Stimulated activated CD4-positive, alpha-beta T cell treated with anti-CD3 and anti-CD28 coated beads, Interleukin-1b, Interleukin-23, amount 100 ng/mL, for 48 hours (primary cell): Measurements from ENCODE around the gene OR1E1.
"Not testable (repeated sequence)": the region's sequence is repeated elsewhere in the genome, so short reads cannot be mapped to it uniquely, and the experiment has no call there.

Experiments used
- DNase-seq: peaks from one replicate; pipeline ENCODE4 v3.0.0-alpha.2; 2020

The OR1E1 gene

GRCh38 chr17:3398310-3398709 is at the start of gene OR1E1:
Gene OR1E1, minus strand, starts transcription at chr17:3398410. Its CDS starts 0 bp downstream, at chr17:3398410.
- no peak for DNase-seq

- DNase-seq = no peak
These were observed 49.4 kb upstream of the OR1E1 start for GRCh38 chr17:3447625-3448024.

- no peak for DNase-seq
These were observed 42.2 kb upstream of the OR1E1 start for GRCh38 chr17:3440451-3440850.

GRCh38 chr17:3438368-3438767 is 40.2 kb upstream of the OR1E1 start:
- no peak for DNase-seq

GRCh38 chr17:3433741-3434140 is 35.5 kb upstream of the OR1E1 start, which contains the start of gene OR1E2:
Gene OR1E2, minus strand, starts transcription at chr17:3433841. Its CDS starts 0 bp downstream, at chr17:3433841.
- DNase-seq = no peak

- peak; percentile 11 for DNase-seq
These were observed 35.0 kb upstream of the OR1E1 start for GRCh38 chr17:3433215-3433614.

GRCh38 chr17:3418222-3418621 is 20.0 kb upstream of the OR1E1 start:
- no peak for DNase-seq

- no peak for DNase-seq
These were observed 17.4 kb upstream of the OR1E1 start for GRCh38 chr17:3415610-3416009.

GRCh38 chr17:3412216-3412615 is 14.0 kb upstream of the OR1E1 start:
- DNase-seq = not testable (repeated sequence)

- DNase-seq = no peak
These were observed 12.9 kb upstream of the OR1E1 start, which contains the start of gene OR3A3 for GRCh38 chr17:3411070-3411469. Gene OR3A3, plus strand, starts transcription at chr17:3411370.

- not testable (repeated sequence) for DNase-seq
These were observed 5.6 kb upstream of the OR1E1 start for GRCh38 chr17:3403856-3404255.

- no peak for DNase-seq
These were observed 3.6 kb upstream of the OR1E1 start for GRCh38 chr17:3401786-3402185.

GRCh38 chr17:3400055-3400454 is 1.8 kb upstream of the OR1E1 start:
- no peak for DNase-seq

- not testable (repeated sequence) for DNase-seq
These were observed 409 bp downstream of the OR1E1 start for GRCh38 chr17:3397801-3398200.

- no peak for DNase-seq
These were observed 8.4 kb downstream of the OR1E1 start for GRCh38 chr17:3389791-3390190.

- peak; percentile 32 for DNase-seq
These were observed 12.1 kb downstream of the OR1E1 start, which contains the start of gene OR3A2 for GRCh38 chr17:3385869-3386816. Gene OR3A2, minus strand, starts transcription at chr17:3386308.

GRCh38 chr17:3381957-3382356 is 16.3 kb downstream of the OR1E1 start:
- no peak for DNase-seq

- no peak for DNase-seq
These were observed 19.9 kb downstream of the OR1E1 start for GRCh38 chr17:3378321-3378720.

- DNase-seq = not testable (repeated sequence)
These were observed 27.0 kb downstream of the OR1E1 start for GRCh38 chr17:3371167-3371566.
